ENCODE measurements around the gene GLRX5.
A peak's percentile ranks its signal among the peaks of the same experiment; 100 is the strongest.

The GLRX5 gene

DNA sequence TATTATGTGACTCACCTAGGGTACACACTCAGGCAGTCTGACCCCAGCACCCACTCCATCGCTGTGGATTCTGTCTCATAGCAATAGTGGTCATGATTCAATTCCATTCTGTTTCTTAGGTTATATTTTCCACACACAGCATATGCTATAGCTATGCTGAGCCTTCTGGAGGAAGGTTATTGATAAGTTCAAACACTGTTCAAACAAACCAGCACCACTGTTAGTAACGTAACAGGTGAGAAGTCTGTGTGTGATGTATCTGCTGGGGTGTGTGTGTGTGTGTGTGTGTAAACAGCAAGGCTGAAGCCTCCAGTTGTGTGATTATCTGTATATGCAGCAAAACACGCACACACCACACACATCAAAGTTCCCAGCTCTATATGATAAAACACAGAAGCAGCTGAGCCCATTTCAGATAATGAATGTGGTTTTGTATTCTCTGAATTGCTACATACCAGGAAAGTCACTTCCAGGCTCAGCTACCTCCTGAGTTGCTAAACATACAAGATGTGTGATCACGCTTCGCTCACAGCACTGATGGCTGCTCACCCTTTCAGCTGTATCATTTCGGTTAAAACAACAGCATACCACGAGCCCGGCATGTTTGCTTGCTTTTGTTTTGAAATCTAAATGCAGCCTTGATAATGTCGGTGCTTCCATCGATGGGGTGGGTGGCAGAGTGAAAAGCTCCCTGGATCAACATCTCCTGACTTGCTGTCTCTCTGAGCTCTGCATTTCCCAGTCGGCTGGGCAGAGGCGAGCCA lies 11.6 kb upstream of the GLRX5 start:
- peaks cover 36% of the 10 kb centered on the region for H3K4me1 ChIP-seq (ENCODE audit: insufficient read depth, low read length)

GRCh38 chr14:95523815-95524448 lies 10.9 kb upstream of the GLRX5 start:
- H3K79me2 ChIP-seq (ENCODE audit: insufficient read depth, low read length): peaks cover under 1% of the 10 kb centered on the region; the same call in 1 of the 2 replicates
- peak overlapping the region; percentile 68 for H3K27ac ChIP-seq (ENCODE audit: low read length)
- DNase-seq (peak; percentile 80), ATAC-seq (ENCODE audit: insufficient read depth, low read depth) (peak; percentile 88)
- peak overlapping the region; percentile 31; the same call in 1 of the 2 replicates for H2AFZ ChIP-seq (ENCODE audit: low read depth, low read length)
- no peaks in the 10 kb centered on the region for H3K27me3 ChIP-seq (ENCODE audit: insufficient read depth, low read length, poor library complexity)
- no peaks in the 10 kb centered on the region for H3K36me3 ChIP-seq (ENCODE audit: insufficient read depth, low read length)
- H3K4me1 ChIP-seq (ENCODE audit: insufficient read depth, low read length): peaks cover 36% of the 10 kb centered on the region
- TF ChIP-seq EZH2 (IDR thresholded peaks at IDR 0.05; ENCODE audit: borderline replicate concordance, low read depth, low read length, severe bottlenecking) (no peak), CTCF (IDR thresholded peaks at IDR 0.05; ENCODE audit: borderline replicate concordance, extremely low read depth, low read length, poor library complexity, severe bottlenecking) (no peak)
- peak overlapping the region; percentile 40; the same call in 1 of the 2 replicates for H3K4me2 ChIP-seq (ENCODE audit: insufficient read depth, low read length)
- peak overlapping the region; percentile 25 for H3K9ac ChIP-seq (ENCODE audit: low read depth, low read length)
- H3K9me3 ChIP-seq (ENCODE audit: insufficient read depth, low read length, severe bottlenecking): no peaks in the 10 kb centered on the region
- H4K20me1 ChIP-seq (ENCODE audit: insufficient read depth, low read length): peaks cover 5% of the 10 kb centered on the region; the same call in 1 of the 2 replicates
- 0 out of 4 replicates have a peak overlapping the region, but pooled peaks of 1 of the 2 experiments have one; percentile 26 for H3K4me3 ChIP-seq (ENCODE audit: low read depth in 1 of 2, low read length in 2 of 2)

More for the DNA sequence above, 11.6 kb upstream of the GLRX5 start:
- peak overlapping the region; percentile 25 for H3K9ac ChIP-seq (ENCODE audit: low read depth, low read length)
- H3K27me3 ChIP-seq (ENCODE audit: insufficient read depth, low read length, poor library complexity): no peaks in the 10 kb centered on the region
- H3K27ac ChIP-seq (ENCODE audit: low read length): peak overlapping the region; percentile 68
- peak overlapping the region; percentile 40; the same call in 1 of the 2 replicates for H3K4me2 ChIP-seq (ENCODE audit: insufficient read depth, low read length)
- H4K20me1 ChIP-seq (ENCODE audit: insufficient read depth, low read length): peaks cover 4% of the 10 kb centered on the region; the same call in 1 of the 2 replicates
- peak overlapping the region; percentile 31; the same call in 1 of the 2 replicates for H2AFZ ChIP-seq (ENCODE audit: low read depth, low read length)
- H3K4me3 ChIP-seq (ENCODE audit: low read depth in 1 of 2, low read length in 2 of 2): peak overlapping the region in 1 of 2 experiments; percentile 26; a peak in 1 of 4 replicates
- DNase-seq (peak; percentile 49), ATAC-seq (ENCODE audit: insufficient read depth, low read depth) (peak; percentile 50)
- TF ChIP-seq EZH2 (IDR thresholded peaks at IDR 0.05; ENCODE audit: borderline replicate concordance, low read depth, low read length, severe bottlenecking) (no peak), CTCF (IDR thresholded peaks at IDR 0.05; ENCODE audit: borderline replicate concordance, extremely low read depth, low read length, poor library complexity, severe bottlenecking) (no peak)
- H3K36me3 ChIP-seq (ENCODE audit: insufficient read depth, low read length): no peaks in the 10 kb centered on the region
- H3K79me2 ChIP-seq (ENCODE audit: insufficient read depth, low read length): no peaks in the 10 kb centered on the region
- H3K9me3 ChIP-seq (ENCODE audit: insufficient read depth, low read length, severe bottlenecking): no peaks in the 10 kb centered on the region

- no peaks in the 10 kb centered on the region for H3K36me3 ChIP-seq (ENCODE audit: insufficient read depth, low read length)
- TF ChIP-seq EZH2 (IDR thresholded peaks at IDR 0.05; ENCODE audit: borderline replicate concordance, low read depth, low read length, severe bottlenecking): no peak
- TF ChIP-seq CTCF (IDR thresholded peaks at IDR 0.05; ENCODE audit: borderline replicate concordance, extremely low read depth, low read length, poor library complexity, severe bottlenecking): no peak
- H3K9me3 ChIP-seq (ENCODE audit: insufficient read depth, low read length, severe bottlenecking): no peaks in the 10 kb centered on the region
- H4K20me1 ChIP-seq (ENCODE audit: insufficient read depth, low read length): peaks cover 11% of the 10 kb centered on the region; the same call in 1 of the 2 replicates
- H3K27ac ChIP-seq (ENCODE audit: low read length): peak overlapping the region; percentile 58
- H3K27me3 ChIP-seq (ENCODE audit: insufficient read depth, low read length, poor library complexity): no peaks in the 10 kb centered on the region
- ATAC-seq (ENCODE audit: insufficient read depth, low read depth) (no peak), DNase-seq (no peak)
- H3K79me2 ChIP-seq (ENCODE audit: insufficient read depth, low read length): peaks cover 7% of the 10 kb centered on the region; the same call in 1 of the 2 replicates
- no peak overlapping the region for H3K4me2 ChIP-seq (ENCODE audit: insufficient read depth, low read length)
- peaks cover 27% of the 10 kb centered on the region for H3K4me1 ChIP-seq (ENCODE audit: insufficient read depth, low read length)
- no peak overlapping the region for H2AFZ ChIP-seq (ENCODE audit: low read depth, low read length)
- H3K9ac ChIP-seq (ENCODE audit: low read depth, low read length): no peak overlapping the region
- no peak overlapping the region for H3K4me3 ChIP-seq (ENCODE audit: low read depth in 1 of 2, low read length in 2 of 2)
Measured at GRCh38 chr14:95524706-95525512, 9.9 kb upstream of the GLRX5 start.
